Suprapubic skin (tissue), 4 donors: ENCODE data around the gene LTO1. TPM values are rescaled to one million over a fixed set of nuclear protein-coding genes. Genes with fewer than 3 reads are reported as not detected.

ENCODE experiments used
- DNase-seq, 2 donors: peaks; one replicate each; pipeline ENCODE4 v3.0.0-alpha.2; 2019; ENCODE audit warnings: low spot score in 2 of 2
- H3K27ac ChIP-seq: fragments of 200-600 bp; sonication (generic); one replicate; pipeline ENCODE4 v1.5.1; 2019
- H3K27me3 ChIP-seq: fragments of 200-600 bp; sonication (generic); one replicate; pipeline ENCODE4 v1.5.1; 2019
- H3K36me3 ChIP-seq: fragments of 200-600 bp; sonication (generic); one replicate; pipeline ENCODE4 v1.5.1; 2019
- H3K4me1 ChIP-seq: fragments of 200-600 bp; sonication (generic); one replicate; pipeline ENCODE4 v1.5.1; 2019
- H3K4me3 ChIP-seq: fragments of 200-600 bp; sonication (generic); one replicate; pipeline ENCODE4 v1.5.1; 2019; ENCODE audit warnings: mild to moderate bottlenecking
- H3K9me3 ChIP-seq: fragments of 200-600 bp; sonication (generic); one replicate; pipeline ENCODE4 v1.5.1; 2019
- CTCF ChIP-seq, 2 donors: fragments of 200-600 bp in 1 of 2; fragments of 450-650 bp in 1 of 2; sonication (generic) in 1 of 2; IDR thresholded peaks; one replicate each; pipeline ENCODE4 v1.5.1; 2016 to 2019; ENCODE audit warnings: antibody characterized with exemption in 2 of 2, mild to moderate bottlenecking in 1 of 2, moderate library complexity in 1 of 2
- EP300 ChIP-seq: sonication (generic); formaldehyde crosslinking; IDR thresholded peaks from one replicate; pipeline ENCODE4 v1.6.1; 2017; ENCODE audit warnings: antibody characterized with exemption
- POLR2A ChIP-seq, 2 donors: fragments of 450-650 bp; IDR thresholded peaks; one replicate each; pipeline ENCODE4 v1.6.1; 2017; ENCODE audit warnings: antibody characterized with exemption in 2 of 2, mild to moderate bottlenecking in 2 of 2, moderate library complexity in 2 of 2
- POLR2AphosphoS5 ChIP-seq, 3 donors: sonication (generic); formaldehyde crosslinking; IDR thresholded peaks; one replicate each; pipeline ENCODE4 v1.6.1; 2017; ENCODE audit warnings: antibody characterized with exemption in 3 of 3
- WGBS: methylation state at CpG from one replicate; pipeline ENCODE4 v1.1.5; 2018; 5-methylcytosine and 5-hydroxymethylcytosine counted together
- total RNA-seq, 4 donors: library from RNA; depleted of rRNA; stranded (reverse); fragments of >200 nt; gene quantifications; one replicate each; pipeline ENCODE4 v1.1.0, GENCODE V29; 2016

The LTO1 gene
- total RNA-seq, 4 donors from 2014 or later = 20.6 to 41.4 (median 22.7) TPM

- WGBS = 7% methylated on average over 3 of the region's 9 CpGs
These were observed 8.7 kb upstream of the LTO1 start for GRCh38 chr11:69683764-69684333.

DNA sequence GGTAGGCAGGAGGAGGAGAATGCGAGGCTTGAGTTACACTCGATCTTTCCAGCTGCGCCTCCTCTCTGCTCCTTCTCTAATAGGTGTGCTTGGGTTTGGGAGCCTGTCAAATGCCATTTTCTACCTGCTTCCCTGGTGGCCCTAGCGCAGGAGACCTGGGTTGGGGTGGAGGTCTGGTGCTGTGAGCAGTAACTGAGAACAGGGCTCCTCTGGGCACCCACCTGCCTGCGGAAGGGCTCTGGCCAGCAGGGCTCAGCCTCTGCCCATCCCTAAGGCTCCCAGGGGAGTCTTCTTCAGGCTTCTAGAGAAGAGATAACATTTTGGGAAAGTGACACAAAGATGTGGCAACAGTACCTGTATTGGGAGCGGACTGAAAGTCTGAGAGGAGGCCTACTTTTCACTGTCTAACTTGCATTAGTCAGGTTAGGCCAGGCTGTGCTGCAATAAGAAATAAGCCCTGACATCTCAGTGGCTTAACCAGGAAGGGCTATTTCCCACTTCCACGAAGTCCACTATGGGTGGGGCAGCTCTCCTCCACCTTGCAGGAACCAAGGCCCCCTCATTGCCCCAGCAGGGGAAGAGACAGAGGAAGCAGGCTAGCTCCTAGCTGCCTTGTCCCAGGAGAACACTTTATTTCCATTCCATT lies 7.7 kb upstream of the LTO1 start:
- TF ChIP-seq EP300 = no peak
- TF ChIP-seq CTCF (IDR thresholded peaks at IDR 0.05) = no peak
- TF ChIP-seq POLR2A (IDR thresholded peaks at IDR 0.05) = no peak
- TF ChIP-seq POLR2AphosphoS5 (IDR thresholded peaks at IDR 0.05) = no peak
- peak in 1 of 2 donors; percentile 57 for DNase-seq
- H3K27me3 ChIP-seq = peaks cover 7% of the 10 kb centered on the region
- H3K4me1 ChIP-seq = peaks cover 7% of the 10 kb centered on the region
- H3K36me3 ChIP-seq = no peaks in the 10 kb centered on the region
- H3K9me3 ChIP-seq = no peaks in the 10 kb centered on the region
- no peak overlapping the region for H3K27ac ChIP-seq
- 87% methylated on average over 7 of the region's 7 CpGs for WGBS
- no peak overlapping the region for H3K4me3 ChIP-seq

More at GRCh38 chr11:69683764-69684333, 8.7 kb upstream of the LTO1 start:
- H3K27ac ChIP-seq = no peak overlapping the region
- H3K4me3 ChIP-seq = no peak overlapping the region
- peak in 1 of 2 donors; percentile 65 for DNase-seq
- peaks cover 7% of the 10 kb centered on the region for H3K27me3 ChIP-seq
- no peaks in the 10 kb centered on the region for H3K9me3 ChIP-seq
- TF ChIP-seq CTCF (IDR thresholded peaks at IDR 0.05) (peak in 1 of 2 donors; percentile 44), EP300 (no peak), POLR2AphosphoS5 (IDR thresholded peaks at IDR 0.05) (no peak)
- H3K36me3 ChIP-seq = no peaks in the 10 kb centered on the region
- H3K4me1 ChIP-seq = peaks cover 7% of the 10 kb centered on the region

DNA sequence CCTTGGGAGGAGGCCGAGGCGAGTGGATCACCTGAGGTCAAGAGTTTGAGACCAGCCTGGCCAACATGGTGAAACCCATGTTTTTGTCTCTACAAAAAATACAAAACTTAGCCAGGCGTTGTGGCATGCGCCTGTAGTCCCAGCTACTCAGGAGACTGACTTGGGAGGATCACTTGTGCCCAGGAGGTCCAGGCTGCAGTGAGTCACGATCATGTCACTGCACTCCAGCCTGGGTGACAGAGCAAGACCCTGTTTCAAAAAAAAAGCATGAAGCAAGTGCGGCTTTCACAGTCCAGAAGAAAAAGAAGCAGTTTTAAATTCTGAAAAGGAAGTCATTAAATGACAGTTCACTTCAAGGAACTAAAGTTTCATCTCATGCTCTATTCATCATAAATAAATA lies 7.1 kb upstream of the LTO1 start:
- Histone ChIP-seq H3K27ac (no peak overlapping the region), H3K4me1 (peaks cover 7% of the 10 kb centered on the region), H3K27me3 (peaks cover 7% of the 10 kb centered on the region), H3K4me3 (no peak overlapping the region), H3K36me3 (no peaks in the 10 kb centered on the region), H3K9me3 (no peaks in the 10 kb centered on the region)
- TF ChIP-seq EP300 (no peak), CTCF (IDR thresholded peaks at IDR 0.05) (no peak), POLR2AphosphoS5 (IDR thresholded peaks at IDR 0.05) (no peak), POLR2A (IDR thresholded peaks at IDR 0.05) (no peak)
- DNase-seq = no peak
- 85% methylated on average over 6 of the region's 6 CpGs for WGBS

- Histone ChIP-seq H3K4me3 (no peak overlapping the region), H3K27ac (no peak overlapping the region), H3K27me3 (no peaks in the 10 kb centered on the region), H3K9me3 (no peaks in the 10 kb centered on the region), H3K36me3 (no peaks in the 10 kb centered on the region), H3K4me1 (peaks cover under 1% of the 10 kb centered on the region)
- DNase-seq = no peak
- no peak for TF ChIP-seq POLR2AphosphoS5 (IDR thresholded peaks at IDR 0.05)
- TF ChIP-seq CTCF (IDR thresholded peaks at IDR 0.05) = no peak
- TF ChIP-seq EP300 = no peak
- TF ChIP-seq POLR2A (IDR thresholded peaks at IDR 0.05) = no peak
- 94% methylated on average over 5 of the region's 5 CpGs for WGBS
These were observed 5.5 kb upstream of the LTO1 start for GRCh38 chr11:69680688-69681087.

DNA sequence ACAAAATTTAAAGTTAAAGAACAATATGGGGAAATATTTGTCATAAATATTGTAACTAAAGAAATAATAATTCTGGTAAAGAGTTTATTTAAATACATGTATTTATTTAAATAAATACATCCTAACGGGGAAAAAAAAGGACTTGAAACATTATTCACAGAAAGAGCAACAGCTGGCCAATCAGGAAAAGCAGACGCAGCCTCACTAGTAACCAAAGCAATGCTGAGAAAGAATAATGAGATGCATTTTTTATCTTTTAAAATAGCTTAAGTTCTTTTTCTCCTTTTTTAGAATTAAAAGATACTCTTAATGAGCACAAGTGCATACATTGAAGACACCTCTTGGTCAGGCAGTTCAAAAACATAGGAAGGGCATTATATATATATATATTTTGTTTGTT lies 2.6 kb upstream of the LTO1 start:
- Histone ChIP-seq H3K27me3 (no peaks in the 10 kb centered on the region), H3K9me3 (no peaks in the 10 kb centered on the region), H3K36me3 (peaks cover 2% of the 10 kb centered on the region), H3K4me1 (peaks cover 18% of the 10 kb centered on the region), H3K27ac (no peak overlapping the region), H3K4me3 (no peak overlapping the region)
- WGBS = 59% methylated on average over 2 of the region's 2 CpGs
- DNase-seq = no peak
- no peak for TF ChIP-seq POLR2A (IDR thresholded peaks at IDR 0.05)
- no peak for TF ChIP-seq POLR2AphosphoS5 (IDR thresholded peaks at IDR 0.05)
- no peak for TF ChIP-seq CTCF (IDR thresholded peaks at IDR 0.05)
- TF ChIP-seq EP300 = no peak
